ENCODE data around the gene LIMCH1. TPM values are rescaled to one million over a fixed set of nuclear protein-coding genes. Genes with fewer than 3 reads are reported as not detected.

LIMCH1 gene
- total RNA-seq, 1 donor from 2014 or later = 9.8 TPM

GRCh38 chr4:41692717-41693345 lies 154.9 kb downstream of the LIMCH1 start:
- DNase-seq (ENCODE audit: low spot score) = peak; percentile 79
- TF ChIP-seq EZH2 (IDR thresholded peaks at IDR 0.05) (no peak), CTCF (IDR thresholded peaks at IDR 0.05) (peak; percentile 92)
- Mint-ChIP-seq H3K4me3 (no peak overlapping the region), H3K36me3 (no peaks in the 10 kb centered on the region), H3K27me3 (ENCODE audit: insufficient read depth, low read depth) (no peaks in the 10 kb centered on the region), H3K4me1 (peaks cover 6% of the 10 kb centered on the region), H3K9me3 (no peaks in the 10 kb centered on the region), H3K27ac (no peak overlapping the region)
- H3K27me3 ChIP-seq = no peaks in the 10 kb centered on the region
- no peak overlapping the region for H3K4me2 ChIP-seq
- H3K79me2 ChIP-seq (ENCODE audit: low read depth) = no peaks in the 10 kb centered on the region
- no peak overlapping the region for H3K4me3 ChIP-seq
- no peaks in the 10 kb centered on the region for H4K20me1 ChIP-seq (ENCODE audit: low read depth)
- peak overlapping the region; percentile 93 for H2AFZ ChIP-seq (replicated peaks)
- no peaks in the 10 kb centered on the region for H3K36me3 ChIP-seq
- H3K4me1 ChIP-seq = no peaks in the 10 kb centered on the region
- no peak overlapping the region for H3K9ac ChIP-seq
- no peak overlapping the region for H3K27ac ChIP-seq
- H3F3A ChIP-seq (ENCODE audit: low read depth) = no peaks in the 10 kb centered on the region
- no peaks in the 10 kb centered on the region for H3K9me3 ChIP-seq (ENCODE audit: low read depth)

GRCh38 chr4:41693629-41694028 lies 155.7 kb downstream of the LIMCH1 start:
- Mint-ChIP-seq H3K27ac (no peak overlapping the region), H3K9me3 (no peaks in the 10 kb centered on the region), H3K4me3 (no peak overlapping the region), H3K4me1 (peaks cover 6% of the 10 kb centered on the region), H3K27me3 (ENCODE audit: insufficient read depth, low read depth) (no peaks in the 10 kb centered on the region), H3K36me3 (no peaks in the 10 kb centered on the region)
- H3K4me2 ChIP-seq = no peak overlapping the region
- H3K27ac ChIP-seq = no peak overlapping the region
- no peaks in the 10 kb centered on the region for H3K79me2 ChIP-seq (ENCODE audit: low read depth)
- no peak overlapping the region for H3K9ac ChIP-seq
- TF ChIP-seq CTCF (IDR thresholded peaks at IDR 0.05) = peak; percentile 64
- TF ChIP-seq EZH2phosphoT487 (IDR thresholded peaks at IDR 0.05) = no peak
- TF ChIP-seq EZH2 (IDR thresholded peaks at IDR 0.05) = no peak
- peak; percentile 41 for DNase-seq (ENCODE audit: low spot score)
- H3K9me3 ChIP-seq (ENCODE audit: low read depth) = no peaks in the 10 kb centered on the region
- H3K4me1 ChIP-seq = no peaks in the 10 kb centered on the region
- no peak overlapping the region for H2AFZ ChIP-seq (replicated peaks)
- no peaks in the 10 kb centered on the region for H3K27me3 ChIP-seq
- H3K4me3 ChIP-seq = no peak overlapping the region
- no peaks in the 10 kb centered on the region for H3K36me3 ChIP-seq
- H3F3A ChIP-seq (ENCODE audit: low read depth) = no peaks in the 10 kb centered on the region
- no peaks in the 10 kb centered on the region for H4K20me1 ChIP-seq (ENCODE audit: low read depth)

- Histone ChIP-seq H3K4me2 (no peak overlapping the region), H3K27ac (no peak overlapping the region), H4K20me1 (ENCODE audit: low read depth) (no peaks in the 10 kb centered on the region), H3F3A (ENCODE audit: low read depth) (no peaks in the 10 kb centered on the region), H3K9me3 (ENCODE audit: low read depth) (no peaks in the 10 kb centered on the region), H3K9ac (no peak overlapping the region), H3K79me2 (ENCODE audit: low read depth) (no peaks in the 10 kb centered on the region), H2AFZ (replicated peaks) (no peak overlapping the region), H3K36me3 (no peaks in the 10 kb centered on the region), H3K4me3 (no peak overlapping the region), H3K4me1 (no peaks in the 10 kb centered on the region), H3K27me3 (peaks cover 3% of the 10 kb centered on the region)
- TF ChIP-seq EZH2phosphoT487 (IDR thresholded peaks at IDR 0.05) = no peak
- TF ChIP-seq CTCF (IDR thresholded peaks at IDR 0.05) = no peak
- no peak for TF ChIP-seq EZH2 (IDR thresholded peaks at IDR 0.05)
- Mint-ChIP-seq H3K4me3 (no peak overlapping the region), H3K27ac (no peak overlapping the region), H3K27me3 (ENCODE audit: insufficient read depth, low read depth) (peaks cover 2% of the 10 kb centered on the region), H3K36me3 (no peaks in the 10 kb centered on the region), H3K4me1 (peaks cover 6% of the 10 kb centered on the region), H3K9me3 (no peaks in the 10 kb centered on the region)
- no peak for DNase-seq (ENCODE audit: low spot score)
These were observed 158.2 kb downstream of the LIMCH1 start for GRCh38 chr4:41696131-41696530.
